Loucy (cell line): ENCODE results near the gene DMBX1.

Experiments used
- H2AFZ ChIP-seq: fragments of 200-600 bp; sonication (generic); 2 replicates; pipeline ENCODE4 v1.6.0; 2016; ENCODE audit warnings: antibody characterized with exemption, mild to moderate bottlenecking, low read length, moderate library complexity
- H3F3A ChIP-seq: fragments of 200-600 bp; 2 replicates; pipeline ENCODE4 v1.6.0; 2016; ENCODE audit warnings: antibody characterized with exemption, low read depth, mild to moderate bottlenecking
- H3K27me3 ChIP-seq: fragments of 200-600 bp; sonication (generic); 2 replicates; pipeline ENCODE4 v1.6.1; 2014; ENCODE audit warnings: low read length, mild to moderate bottlenecking; ENCODE audit not compliant: insufficient read depth, poor library complexity, severe bottlenecking
- H3K36me3 ChIP-seq: fragments of 200-600 bp; sonication (generic); 2 replicates; pipeline ENCODE4 v1.6.1; 2016; ENCODE audit warnings: low read length; ENCODE audit not compliant: insufficient read depth
- H3K4me1 ChIP-seq: fragments of 200-600 bp; sonication (generic); 2 replicates; pipeline ENCODE4 v1.5.1; 2014; ENCODE audit warnings: low read length, mild to moderate bottlenecking; ENCODE audit not compliant: insufficient read depth, poor library complexity, severe bottlenecking
- H3K4me2 ChIP-seq: fragments of 200-600 bp; sonication (generic); 2 replicates; pipeline ENCODE4 v1.6.0; 2014; ENCODE audit warnings: antibody characterized with exemption, low read length, low read depth, mild to moderate bottlenecking; ENCODE audit not compliant: poor library complexity, severe bottlenecking
- H3K4me3 ChIP-seq: fragments of 200-600 bp; sonication (generic); 2 replicates; pipeline ENCODE4 v1.5.1; 2014; ENCODE audit warnings: low read length, mild to moderate bottlenecking, mixed read lengths; ENCODE audit not compliant: poor library complexity, severe bottlenecking
- H3K79me2 ChIP-seq: fragments of 200-600 bp; sonication (generic); 2 replicates; pipeline ENCODE4 v1.6.1; 2014; ENCODE audit warnings: low read length; ENCODE audit not compliant: insufficient read depth
- H3K9ac ChIP-seq: fragments of 200-600 bp; sonication (generic); 2 replicates; pipeline ENCODE4 v1.6.0; 2014; ENCODE audit warnings: mild to moderate bottlenecking, low read depth, low read length, moderate library complexity; ENCODE audit not compliant: poor library complexity, severe bottlenecking
- H3K9me2 ChIP-seq: fragments of 200-600 bp; sonication (generic); replicated peaks from 2 replicates; pipeline ENCODE4 v1.6.1; 2016; ENCODE audit warnings: low read depth, low read length, mixed read lengths
- H3K9me3 ChIP-seq: fragments of 200-600 bp; sonication (generic); 2 replicates; pipeline ENCODE4 v1.6.1; 2014; ENCODE audit warnings: mild to moderate bottlenecking, antibody characterized with exemption, low read length, low read depth; ENCODE audit not compliant: insufficient read depth
- H4K20me1 ChIP-seq: fragments of 200-600 bp; sonication (generic); 2 replicates; pipeline ENCODE4 v1.6.0; 2014; ENCODE audit warnings: antibody characterized with exemption, low read length, mild to moderate bottlenecking; ENCODE audit not compliant: insufficient read depth, poor library complexity, severe bottlenecking
- EZH2phosphoT487 ChIP-seq: fragments of 200-600 bp; IDR thresholded peaks from 2 replicates; pipeline ENCODE4 v1.6.1; 2018; ENCODE audit warnings: antibody characterized with exemption, mild to moderate bottlenecking, moderate library complexity, borderline replicate concordance
- TF ChIP-seq, protein P1 (sequence below): fragments of 200-600 bp; sonication (generic); conservative IDR thresholded peaks from 2 replicates; pipeline ENCODE4 v1.5.1; 2014; ENCODE audit warnings: mild to moderate bottlenecking, antibody characterized with exemption, low read length

DMBX1 gene

DNA sequence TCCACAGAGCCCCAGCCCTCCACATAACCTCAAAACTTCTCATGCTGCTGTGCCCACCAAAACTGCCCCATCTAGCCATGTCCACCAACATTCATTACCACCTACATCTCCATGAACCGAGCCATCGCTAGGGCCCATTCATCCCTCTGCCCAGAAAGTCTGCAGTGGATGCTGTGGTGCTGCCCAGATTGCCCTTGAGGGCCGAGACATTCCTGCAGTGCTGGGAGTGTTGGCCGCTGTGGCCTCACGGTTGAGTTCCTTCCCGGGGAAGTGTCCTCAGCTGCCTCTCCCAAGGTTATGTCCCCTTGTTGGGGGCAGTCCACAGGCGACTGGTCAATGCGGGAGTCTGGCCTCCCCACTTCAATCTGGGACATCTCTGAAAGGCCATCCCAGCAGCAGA is 30.3 kb upstream of the DMBX1 start:
- no peak overlapping the region for H3K4me3 ChIP-seq
- no peaks in the 10 kb centered on the region for H3K9me2 ChIP-seq
- TF ChIP-seq, protein P1, sequence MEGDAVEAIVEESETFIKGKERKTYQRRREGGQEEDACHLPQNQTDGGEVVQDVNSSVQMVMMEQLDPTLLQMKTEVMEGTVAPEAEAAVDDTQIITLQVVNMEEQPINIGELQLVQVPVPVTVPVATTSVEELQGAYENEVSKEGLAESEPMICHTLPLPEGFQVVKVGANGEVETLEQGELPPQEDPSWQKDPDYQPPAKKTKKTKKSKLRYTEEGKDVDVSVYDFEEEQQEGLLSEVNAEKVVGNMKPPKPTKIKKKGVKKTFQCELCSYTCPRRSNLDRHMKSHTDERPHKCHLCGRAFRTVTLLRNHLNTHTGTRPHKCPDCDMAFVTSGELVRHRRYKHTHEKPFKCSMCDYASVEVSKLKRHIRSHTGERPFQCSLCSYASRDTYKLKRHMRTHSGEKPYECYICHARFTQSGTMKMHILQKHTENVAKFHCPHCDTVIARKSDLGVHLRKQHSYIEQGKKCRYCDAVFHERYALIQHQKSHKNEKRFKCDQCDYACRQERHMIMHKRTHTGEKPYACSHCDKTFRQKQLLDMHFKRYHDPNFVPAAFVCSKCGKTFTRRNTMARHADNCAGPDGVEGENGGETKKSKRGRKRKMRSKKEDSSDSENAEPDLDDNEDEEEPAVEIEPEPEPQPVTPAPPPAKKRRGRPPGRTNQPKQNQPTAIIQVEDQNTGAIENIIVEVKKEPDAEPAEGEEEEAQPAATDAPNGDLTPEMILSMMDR: no peak
- no peak for TF ChIP-seq EZH2phosphoT487
- H3K36me3 ChIP-seq: no peaks in the 10 kb centered on the region
- no peak overlapping the region for H3K4me2 ChIP-seq
- no peaks in the 10 kb centered on the region for H3F3A ChIP-seq
- H3K4me1 ChIP-seq: no peaks in the 10 kb centered on the region
- H4K20me1 ChIP-seq: no peaks in the 10 kb centered on the region
- no peak overlapping the region for H3K9ac ChIP-seq
- no peaks in the 10 kb centered on the region for H3K27me3 ChIP-seq
- no peaks in the 10 kb centered on the region for H3K79me2 ChIP-seq
- H3K9me3 ChIP-seq: no peaks in the 10 kb centered on the region
- no peak overlapping the region for H2AFZ ChIP-seq

DNA sequence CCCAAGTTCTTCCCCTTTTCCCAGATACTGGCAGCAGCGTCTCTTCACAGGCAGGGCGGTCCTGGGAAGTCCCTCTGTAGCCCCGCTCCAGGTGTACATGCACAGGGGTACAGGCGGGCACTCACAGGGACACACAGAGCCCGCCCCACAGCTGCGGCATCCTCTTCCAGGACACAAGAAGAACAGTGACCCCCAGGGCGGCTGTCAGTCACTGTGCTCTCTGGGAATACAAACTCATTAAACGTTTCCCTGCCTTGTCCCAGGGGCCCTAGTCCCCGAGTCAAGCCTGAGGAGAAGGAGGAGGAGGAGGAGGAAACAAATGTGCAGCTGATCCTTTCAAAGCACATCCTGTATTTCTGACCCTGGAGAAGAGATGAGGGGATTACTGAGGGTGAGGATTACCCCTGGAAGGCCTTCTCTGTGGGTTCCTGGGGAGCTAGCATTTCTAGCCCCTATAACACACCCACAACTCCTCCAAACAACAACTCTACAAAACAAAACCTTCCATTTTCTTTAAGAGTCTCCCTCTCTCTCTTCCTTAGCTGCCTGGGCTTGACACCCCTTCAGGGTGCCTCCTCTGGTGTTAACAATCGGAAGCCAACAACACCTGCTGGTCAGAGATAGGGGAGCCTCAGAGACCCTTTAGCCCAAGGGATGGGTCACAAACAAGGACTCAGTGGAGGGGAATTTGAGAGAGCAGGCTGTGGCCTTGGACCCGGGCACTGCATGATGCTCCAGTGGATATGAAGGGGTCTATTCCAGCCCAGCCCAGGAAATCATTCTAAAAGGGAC is 28.4 kb upstream of the DMBX1 start:
- Histone ChIP-seq H3K9me2 (no peaks in the 10 kb centered on the region), H3F3A (no peaks in the 10 kb centered on the region), H3K9me3 (no peaks in the 10 kb centered on the region), H3K4me1 (peaks cover 5% of the 10 kb centered on the region), H3K4me3 (no peak overlapping the region), H3K79me2 (no peaks in the 10 kb centered on the region), H4K20me1 (no peaks in the 10 kb centered on the region), H2AFZ (no peak overlapping the region), H3K27me3 (no peaks in the 10 kb centered on the region), H3K4me2 (no peak overlapping the region), H3K9ac (no peak overlapping the region), H3K36me3 (no peaks in the 10 kb centered on the region)
- TF ChIP-seq EZH2phosphoT487: no peak
- TF ChIP-seq, protein P1: no peak

DNA sequence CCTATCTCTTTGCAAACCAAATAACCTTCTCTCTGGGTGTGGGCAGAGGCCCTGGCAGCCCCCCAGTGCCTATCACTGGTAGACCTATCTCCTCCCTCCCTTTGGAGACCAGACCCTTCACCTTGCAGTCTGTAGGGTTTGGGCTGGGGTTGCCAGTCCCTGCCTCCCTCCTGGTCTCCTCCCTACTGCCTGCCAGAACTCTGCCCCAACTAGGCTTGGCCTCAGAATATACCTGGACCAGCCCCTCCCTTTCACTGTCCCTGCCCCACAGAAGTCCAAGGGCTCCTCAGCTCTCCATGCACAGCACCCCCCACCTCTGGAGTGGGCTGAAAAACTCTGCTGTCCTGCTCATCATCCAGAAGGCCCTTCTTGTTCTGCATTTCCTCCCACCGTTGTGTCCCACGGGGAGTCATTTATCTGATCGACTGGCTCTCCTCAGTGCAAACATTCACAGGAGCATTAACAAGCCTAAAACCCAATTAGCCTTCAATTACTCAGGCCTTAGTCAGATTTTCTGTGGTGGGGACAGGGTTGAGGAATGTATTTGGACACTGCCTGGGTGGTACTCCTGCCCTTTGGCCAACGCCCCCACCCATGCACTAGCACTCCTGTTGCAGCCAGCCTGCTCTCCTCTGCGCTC is 27.7 kb upstream of the DMBX1 start:
- Histone ChIP-seq H3K79me2 (no peaks in the 10 kb centered on the region), H3K4me1 (peaks cover 5% of the 10 kb centered on the region), H3K9me3 (no peaks in the 10 kb centered on the region), H3K36me3 (no peaks in the 10 kb centered on the region), H3F3A (no peaks in the 10 kb centered on the region), H4K20me1 (no peaks in the 10 kb centered on the region), H3K27me3 (peaks cover 4% of the 10 kb centered on the region), H3K9me2 (no peaks in the 10 kb centered on the region), H3K4me3 (no peak overlapping the region), H3K4me2 (no peak overlapping the region), H3K9ac (no peak overlapping the region), H2AFZ (no peak overlapping the region)
- TF ChIP-seq, protein P1: no peak
- TF ChIP-seq EZH2phosphoT487: no peak
